Activated T-helper 2 cell treated with anti-CD3 and anti-CD28 coated beads, Interferon-gamma antibody, Interleukin-2, Interleukin-4, amounts not matched to agents 10 μg/mL and 5 μg/mL and 100 μg/mL, durations not matched to agents 14 hours and 24 hours and 36 hours (primary cell): ENCODE measurements around the gene DYNC1I1. TPM values are rescaled to one million over a fixed set of nuclear protein-coding genes. Genes with fewer than 3 reads are reported as not detected.

Experiments
- DNase-seq: peaks from one replicate; pipeline ENCODE4 v3.0.0; 2021; ENCODE audit warnings: low spot score
- H3K27ac Mint-ChIP-seq: one replicate; pipeline ENCODE4 v1.8.0; 2021; ENCODE audit warnings: mixed read lengths
- H3K27me3 Mint-ChIP-seq: one replicate; pipeline ENCODE4 v1.8.0; 2021; ENCODE audit warnings: low read depth, mixed read lengths
- H3K36me3 Mint-ChIP-seq: one replicate; pipeline ENCODE4 v1.8.0; 2021; ENCODE audit warnings: low read depth, mixed read lengths
- H3K4me1 Mint-ChIP-seq: one replicate; pipeline ENCODE4 v1.8.0; 2021; ENCODE audit warnings: low read depth, mixed read lengths
- H3K4me3 Mint-ChIP-seq: one replicate; pipeline ENCODE4 v1.8.0; 2021; ENCODE audit warnings: low read depth, mild to moderate bottlenecking, moderate library complexity, mixed read lengths
- H3K9me3 Mint-ChIP-seq: one replicate; pipeline ENCODE4 v1.8.0; 2021; ENCODE audit warnings: mixed read lengths
- intact Hi-C: fragments of 100-400 bp; cut with micrococcal nuclease; formaldehyde crosslinking; loops from one replicate; pipeline ENCODE4 v1.15.1; 2023
- total RNA-seq: library from RNA; stranded (reverse); gene quantifications from 2 replicates; pipeline ENCODE4 v1.2.3, GENCODE V29; 2022

Gene DYNC1I1
- total RNA-seq, 1 donor from 2014 or later: not detected

- no peak for DNase-seq
- Mint-ChIP-seq H3K4me1 (no peaks in the 10 kb centered on the region), H3K9me3 (no peaks in the 10 kb centered on the region), H3K27ac (no peak overlapping the region), H3K36me3 (no peaks in the 10 kb centered on the region), H3K4me3 (no peak overlapping the region), H3K27me3 (peaks cover 5% of the 10 kb centered on the region)
- intact Hi-C loops: no loop called here
These were observed 201.8 kb downstream of the DYNC1I1 start for GRCh38 chr7:95974108-95974507.

GRCh38 chr7:95976369-95977060, 204.2 kb downstream of the DYNC1I1 start:
- Mint-ChIP-seq H3K4me3 (no peak overlapping the region), H3K9me3 (no peaks in the 10 kb centered on the region), H3K4me1 (no peaks in the 10 kb centered on the region), H3K36me3 (no peaks in the 10 kb centered on the region), H3K27ac (no peak overlapping the region), H3K27me3 (peaks cover 5% of the 10 kb centered on the region)
- DNase-seq: no peak
- intact Hi-C loops: no loop called here

GRCh38 chr7:95977994-95978393, 205.6 kb downstream of the DYNC1I1 start:
- no peak overlapping the region for H3K4me3 Mint-ChIP-seq

GRCh38 chr7:95980167-95980566, 207.8 kb downstream of the DYNC1I1 start:
- H3K36me3 Mint-ChIP-seq: no peaks in the 10 kb centered on the region
- no peak for DNase-seq

More at GRCh38 chr7:95977994-95978393, 205.6 kb downstream of the DYNC1I1 start:
- intact Hi-C loops: no loop called here
- no peaks in the 10 kb centered on the region for H3K36me3 Mint-ChIP-seq
- no peaks in the 10 kb centered on the region for H3K4me1 Mint-ChIP-seq
- no peak for DNase-seq
- H3K27me3 Mint-ChIP-seq: peaks cover 5% of the 10 kb centered on the region
- H3K9me3 Mint-ChIP-seq: no peaks in the 10 kb centered on the region
- H3K27ac Mint-ChIP-seq: no peak overlapping the region

GRCh38 chr7:95980706-95981105, 208.4 kb downstream of the DYNC1I1 start:
- intact Hi-C loops: no loop called here
- peaks cover 10% of the 10 kb centered on the region for H3K27me3 Mint-ChIP-seq
- no peaks in the 10 kb centered on the region for H3K4me1 Mint-ChIP-seq
- no peaks in the 10 kb centered on the region for H3K9me3 Mint-ChIP-seq
- H3K36me3 Mint-ChIP-seq: no peaks in the 10 kb centered on the region
- no peak overlapping the region for H3K27ac Mint-ChIP-seq
- DNase-seq: no peak
- no peak overlapping the region for H3K4me3 Mint-ChIP-seq

More at GRCh38 chr7:95980167-95980566, 207.8 kb downstream of the DYNC1I1 start:
- H3K9me3 Mint-ChIP-seq: no peaks in the 10 kb centered on the region
- H3K4me3 Mint-ChIP-seq: no peak overlapping the region
- no peak overlapping the region for H3K27ac Mint-ChIP-seq
- H3K4me1 Mint-ChIP-seq: no peaks in the 10 kb centered on the region
- intact Hi-C loops: no loop called here
- peaks cover 10% of the 10 kb centered on the region for H3K27me3 Mint-ChIP-seq

- H3K27ac Mint-ChIP-seq: no peak overlapping the region
- intact Hi-C loops: no loop called here
- H3K4me3 Mint-ChIP-seq: no peak overlapping the region
- no peaks in the 10 kb centered on the region for H3K4me1 Mint-ChIP-seq
- DNase-seq: no peak
- H3K9me3 Mint-ChIP-seq: no peaks in the 10 kb centered on the region
- H3K36me3 Mint-ChIP-seq: no peaks in the 10 kb centered on the region
- peaks cover 6% of the 10 kb centered on the region for H3K27me3 Mint-ChIP-seq
These were observed 213.9 kb downstream of the DYNC1I1 start for GRCh38 chr7:95986178-95986764.

- Mint-ChIP-seq H3K4me3 (no peak overlapping the region), H3K27ac (no peak overlapping the region), H3K4me1 (no peaks in the 10 kb centered on the region), H3K27me3 (peaks cover 6% of the 10 kb centered on the region), H3K9me3 (no peaks in the 10 kb centered on the region), H3K36me3 (no peaks in the 10 kb centered on the region)
- DNase-seq: no peak
- intact Hi-C loops: no loop called here
These were observed 216.9 kb downstream of the DYNC1I1 start for GRCh38 chr7:95989301-95989700.

- Mint-ChIP-seq H3K27ac (no peak overlapping the region), H3K4me1 (no peaks in the 10 kb centered on the region), H3K4me3 (no peak overlapping the region), H3K27me3 (peaks cover 6% of the 10 kb centered on the region), H3K9me3 (no peaks in the 10 kb centered on the region), H3K36me3 (no peaks in the 10 kb centered on the region)
- no peak for DNase-seq
- intact Hi-C loops: no loop called here
These were observed 221.0 kb downstream of the DYNC1I1 start for GRCh38 chr7:95993380-95993779.

GRCh38 chr7:95996174-95996573, 223.8 kb downstream of the DYNC1I1 start:
- Mint-ChIP-seq H3K4me3 (no peak overlapping the region), H3K27ac (no peak overlapping the region), H3K36me3 (no peaks in the 10 kb centered on the region), H3K4me1 (no peaks in the 10 kb centered on the region), H3K9me3 (no peaks in the 10 kb centered on the region), H3K27me3 (peaks cover 4% of the 10 kb centered on the region)
- no peak for DNase-seq
- intact Hi-C loops: no loop called here

GRCh38 chr7:95996886-95997285, 224.5 kb downstream of the DYNC1I1 start:
- no peaks in the 10 kb centered on the region for H3K36me3 Mint-ChIP-seq
- H3K4me3 Mint-ChIP-seq: no peak overlapping the region
- peaks cover 4% of the 10 kb centered on the region for H3K27me3 Mint-ChIP-seq
- no peaks in the 10 kb centered on the region for H3K4me1 Mint-ChIP-seq
- intact Hi-C loops: no loop called here
- no peak for DNase-seq
- no peak overlapping the region for H3K27ac Mint-ChIP-seq
- no peaks in the 10 kb centered on the region for H3K9me3 Mint-ChIP-seq

- Mint-ChIP-seq H3K9me3 (no peaks in the 10 kb centered on the region), H3K4me1 (no peaks in the 10 kb centered on the region), H3K36me3 (no peaks in the 10 kb centered on the region), H3K4me3 (no peak overlapping the region), H3K27me3 (peaks cover 4% of the 10 kb centered on the region), H3K27ac (no peak overlapping the region)
- intact Hi-C loops: no loop called here
- DNase-seq: no peak
These were observed 225.3 kb downstream of the DYNC1I1 start for GRCh38 chr7:95997632-95998031.

GRCh38 chr7:95999481-95999880, 227.1 kb downstream of the DYNC1I1 start:
- Mint-ChIP-seq H3K9me3 (no peaks in the 10 kb centered on the region), H3K36me3 (no peaks in the 10 kb centered on the region), H3K27ac (no peak overlapping the region), H3K4me3 (no peak overlapping the region), H3K4me1 (no peaks in the 10 kb centered on the region), H3K27me3 (peaks cover 4% of the 10 kb centered on the region)
- intact Hi-C loops: no loop called here
- no peak for DNase-seq

- Mint-ChIP-seq H3K4me1 (no peaks in the 10 kb centered on the region), H3K9me3 (no peaks in the 10 kb centered on the region), H3K36me3 (no peaks in the 10 kb centered on the region), H3K4me3 (no peak overlapping the region), H3K27me3 (peaks cover 5% of the 10 kb centered on the region), H3K27ac (no peak overlapping the region)
- intact Hi-C loops: no loop called here
- DNase-seq: no peak
These were observed 232.2 kb downstream of the DYNC1I1 start for GRCh38 chr7:96004578-96004977.
